ENCODE measurements around the gene BCO1.
A peak's percentile ranks its signal among the peaks of the same experiment; 100 is the strongest.

The BCO1 gene

DNA sequence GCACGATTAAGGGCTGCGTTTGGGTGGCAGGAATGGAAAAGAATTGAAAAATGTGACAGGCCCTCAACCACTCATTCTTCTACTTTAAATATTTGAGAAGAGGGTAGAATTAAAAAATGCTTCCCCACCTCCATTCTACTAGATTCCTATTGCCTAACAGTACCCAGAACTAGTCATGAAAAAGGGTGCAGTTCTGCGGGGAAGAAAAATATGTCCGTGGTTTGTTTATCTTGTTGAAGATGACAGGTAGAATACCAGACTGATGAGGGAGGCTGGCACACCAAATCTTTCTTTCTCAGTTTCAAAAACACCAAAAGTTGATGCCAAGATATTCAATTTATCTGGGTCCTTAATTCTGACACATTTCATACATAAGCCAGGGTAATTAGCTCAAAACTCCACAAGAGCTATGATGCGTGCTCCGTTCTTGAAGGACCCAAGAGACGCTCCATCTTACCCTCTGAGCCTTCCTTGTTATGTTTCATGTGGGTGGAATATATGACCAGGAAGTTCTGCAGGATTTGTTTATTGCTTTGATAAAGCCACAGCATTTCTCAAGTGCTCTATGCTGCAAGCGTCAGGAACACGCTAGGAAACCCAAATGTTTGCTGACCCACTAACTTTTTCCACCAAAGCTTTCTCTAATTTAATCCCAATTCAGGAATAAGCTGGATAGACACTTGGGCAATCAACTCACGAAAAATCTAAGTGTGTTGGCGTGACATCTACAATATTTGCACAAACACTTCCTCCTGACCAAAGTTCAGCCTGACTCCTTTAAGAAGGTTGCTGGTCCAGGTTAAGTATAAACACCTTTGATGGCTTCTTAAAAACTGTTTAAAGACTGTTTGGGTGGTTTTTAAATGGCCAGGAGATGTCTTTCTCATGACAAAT is 55.7 kb downstream of the BCO1 start:
- no peak overlapping the region for H3K4me3 ChIP-seq (ENCODE audit: low read depth, low read length)
- TF ChIP-seq, protein P1, sequence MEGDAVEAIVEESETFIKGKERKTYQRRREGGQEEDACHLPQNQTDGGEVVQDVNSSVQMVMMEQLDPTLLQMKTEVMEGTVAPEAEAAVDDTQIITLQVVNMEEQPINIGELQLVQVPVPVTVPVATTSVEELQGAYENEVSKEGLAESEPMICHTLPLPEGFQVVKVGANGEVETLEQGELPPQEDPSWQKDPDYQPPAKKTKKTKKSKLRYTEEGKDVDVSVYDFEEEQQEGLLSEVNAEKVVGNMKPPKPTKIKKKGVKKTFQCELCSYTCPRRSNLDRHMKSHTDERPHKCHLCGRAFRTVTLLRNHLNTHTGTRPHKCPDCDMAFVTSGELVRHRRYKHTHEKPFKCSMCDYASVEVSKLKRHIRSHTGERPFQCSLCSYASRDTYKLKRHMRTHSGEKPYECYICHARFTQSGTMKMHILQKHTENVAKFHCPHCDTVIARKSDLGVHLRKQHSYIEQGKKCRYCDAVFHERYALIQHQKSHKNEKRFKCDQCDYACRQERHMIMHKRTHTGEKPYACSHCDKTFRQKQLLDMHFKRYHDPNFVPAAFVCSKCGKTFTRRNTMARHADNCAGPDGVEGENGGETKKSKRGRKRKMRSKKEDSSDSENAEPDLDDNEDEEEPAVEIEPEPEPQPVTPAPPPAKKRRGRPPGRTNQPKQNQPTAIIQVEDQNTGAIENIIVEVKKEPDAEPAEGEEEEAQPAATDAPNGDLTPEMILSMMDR (IDR thresholded peaks at IDR 0.05; ENCODE audit: low read depth, low read length, missing control alignments): no peak
- DNase-seq (ENCODE audit: low read depth): no peak

DNA sequence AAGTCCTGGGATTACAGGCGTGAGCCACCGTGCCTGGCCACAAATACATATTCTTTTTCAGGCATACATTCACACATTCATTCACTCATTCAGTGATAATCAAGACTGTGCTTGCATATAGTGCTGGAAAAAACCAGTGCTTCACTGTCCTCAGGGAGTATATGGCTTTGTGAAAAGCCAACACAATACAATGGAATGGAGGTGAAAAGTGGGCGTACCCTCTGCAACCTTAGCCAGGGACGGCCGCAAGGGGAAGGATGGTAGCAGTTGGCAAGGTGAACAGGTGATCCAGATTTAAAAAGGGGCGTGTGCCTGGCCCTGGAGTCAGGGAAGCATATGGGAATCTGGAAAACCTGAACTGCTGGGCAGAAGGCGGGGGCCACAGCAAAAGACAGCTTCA is 58.1 kb downstream of the BCO1 start:
- TF ChIP-seq, protein P1 (IDR thresholded peaks at IDR 0.05; ENCODE audit: low read depth, low read length, missing control alignments): no peak
- no peak overlapping the region for H3K4me3 ChIP-seq (ENCODE audit: low read depth, low read length)
- DNase-seq (ENCODE audit: low read depth): no peak

DNA sequence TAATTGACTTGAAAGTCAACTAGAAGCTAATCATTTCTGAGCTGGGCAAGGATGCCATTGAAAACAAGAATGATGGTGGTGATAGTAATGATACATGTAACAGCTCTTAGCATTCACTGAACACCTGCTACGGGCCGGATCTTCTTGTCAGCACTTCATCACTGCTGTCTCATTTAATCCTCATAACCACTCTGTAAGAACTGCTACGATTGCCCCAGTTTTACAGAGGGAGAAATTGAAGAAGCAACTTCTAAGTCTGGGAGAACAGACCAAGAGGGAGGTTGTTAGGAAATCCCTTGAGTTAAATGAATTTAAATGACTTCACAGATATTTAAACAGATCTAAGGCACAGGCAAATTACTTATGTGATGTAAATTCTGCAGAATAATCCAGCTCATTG is 69.3 kb downstream of the BCO1 start:
- no peak for DNase-seq (ENCODE audit: low read depth)
- TF ChIP-seq, protein P1 (IDR thresholded peaks at IDR 0.05; ENCODE audit: low read depth, low read length, missing control alignments): no peak
- no peak overlapping the region for H3K4me3 ChIP-seq (ENCODE audit: low read depth, low read length)

DNA sequence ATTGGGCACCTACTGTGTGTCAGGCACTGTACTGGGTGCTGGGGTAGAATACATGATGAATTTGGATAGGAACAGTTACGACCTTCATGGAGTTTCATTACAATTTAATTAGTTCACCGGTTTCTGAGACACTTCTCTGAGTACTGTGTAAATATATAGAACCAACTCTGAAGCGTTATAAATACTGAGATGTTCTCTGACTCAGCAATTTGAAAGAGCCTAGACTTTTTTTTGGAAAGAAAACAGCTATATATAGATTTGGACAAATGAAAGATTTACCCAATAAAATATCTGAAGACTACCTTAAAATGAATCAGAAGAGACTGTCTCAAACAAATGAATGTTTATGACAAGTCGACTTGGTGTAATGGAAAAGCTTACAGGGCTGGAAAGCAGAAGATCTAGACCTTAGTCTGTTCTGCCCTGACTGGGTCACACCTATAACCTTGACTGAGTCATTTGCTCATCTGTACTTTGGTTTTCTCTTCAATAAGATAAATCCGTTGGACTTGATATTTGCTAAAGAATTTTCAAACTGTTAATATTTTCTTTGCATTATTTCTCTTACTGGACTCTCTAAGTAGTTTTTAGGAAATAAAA is 71.7 kb downstream of the BCO1 start:
- H3K4me3 ChIP-seq (ENCODE audit: low read depth, low read length): no peak overlapping the region
- TF ChIP-seq, protein P1 (IDR thresholded peaks at IDR 0.05; ENCODE audit: low read depth, low read length, missing control alignments): no peak
- no peak for DNase-seq (ENCODE audit: low read depth)

DNA sequence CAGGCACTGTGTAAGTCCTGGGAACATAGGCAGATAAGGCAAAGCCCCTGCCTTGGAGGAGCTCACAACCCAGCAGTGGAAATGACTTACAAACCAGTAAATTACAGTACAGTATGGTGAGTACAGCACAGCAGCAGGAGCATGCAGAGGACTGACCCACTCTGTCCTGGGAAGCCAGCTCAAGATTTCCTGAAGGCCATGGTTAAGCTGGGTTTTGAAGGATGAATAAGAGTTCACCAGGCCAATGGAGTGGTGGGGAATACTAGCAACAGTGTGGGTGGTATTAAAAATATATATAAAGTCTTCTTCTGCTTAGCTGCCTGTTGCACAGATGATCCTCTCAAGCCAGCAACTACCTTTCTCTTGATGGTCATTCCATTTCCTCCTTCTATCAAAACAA is 73.3 kb downstream of the BCO1 start:
- TF ChIP-seq, protein P1 (IDR thresholded peaks at IDR 0.05; ENCODE audit: low read depth, low read length, missing control alignments): no peak
- no peak overlapping the region for H3K4me3 ChIP-seq (ENCODE audit: low read depth, low read length)
- no peak for DNase-seq (ENCODE audit: low read depth)

DNA sequence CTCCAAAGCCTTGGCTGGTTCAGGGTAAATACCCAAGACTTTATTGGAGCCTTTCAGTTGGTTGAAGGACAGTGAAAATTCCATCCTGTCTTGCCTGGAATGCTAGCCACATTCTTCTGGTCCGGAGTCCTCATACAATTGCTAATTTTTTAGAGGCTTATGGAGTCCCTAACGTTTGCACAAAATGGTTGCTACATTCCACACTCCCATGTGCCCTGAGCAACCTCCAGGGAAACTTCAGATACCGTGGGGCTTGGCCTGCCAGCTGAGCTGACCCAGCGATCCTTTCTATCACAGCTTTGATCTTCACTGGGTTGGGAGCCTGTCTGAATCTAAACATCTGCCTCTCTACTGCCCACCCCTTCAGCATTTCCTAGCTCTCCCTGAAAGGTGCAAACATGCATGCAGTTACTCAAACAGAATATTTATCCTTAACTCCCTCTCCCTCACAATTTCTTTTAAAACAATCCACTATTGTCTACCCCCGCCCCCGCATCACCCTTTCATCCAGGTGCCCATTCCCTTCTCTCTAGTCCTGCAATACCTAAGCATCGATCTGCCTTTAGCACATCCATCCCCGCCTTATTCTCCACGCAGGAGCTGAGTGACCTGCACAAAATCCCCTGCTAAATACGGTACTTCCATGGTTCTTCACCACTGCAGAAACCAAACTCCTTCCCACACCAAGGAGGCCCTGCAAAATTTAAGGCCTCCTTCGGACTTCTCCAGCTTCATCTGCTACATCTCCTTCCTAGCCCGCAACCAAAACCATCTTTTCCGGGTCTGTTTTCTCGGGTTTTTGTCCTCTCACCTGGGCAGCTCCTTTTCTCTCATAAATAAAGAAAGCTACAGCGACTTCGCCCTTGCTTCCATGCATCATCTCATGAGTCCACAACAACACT is 75.5 kb downstream of the BCO1 start:
- peak overlapping the region; percentile 86 for H3K4me3 ChIP-seq (ENCODE audit: low read depth, low read length)
- TF ChIP-seq, protein P1 (IDR thresholded peaks at IDR 0.05; ENCODE audit: low read depth, low read length, missing control alignments): no peak
- no peak for DNase-seq (ENCODE audit: low read depth)
